ENCODE data around the gene PLXNB2. TPM values are rescaled to one million over a fixed set of nuclear protein-coding genes. Genes with fewer than 3 reads are reported as not detected.

The PLXNB2 gene
- total RNA-seq, 1 experiment from 2014 or later, result 236 TPM

DNA sequence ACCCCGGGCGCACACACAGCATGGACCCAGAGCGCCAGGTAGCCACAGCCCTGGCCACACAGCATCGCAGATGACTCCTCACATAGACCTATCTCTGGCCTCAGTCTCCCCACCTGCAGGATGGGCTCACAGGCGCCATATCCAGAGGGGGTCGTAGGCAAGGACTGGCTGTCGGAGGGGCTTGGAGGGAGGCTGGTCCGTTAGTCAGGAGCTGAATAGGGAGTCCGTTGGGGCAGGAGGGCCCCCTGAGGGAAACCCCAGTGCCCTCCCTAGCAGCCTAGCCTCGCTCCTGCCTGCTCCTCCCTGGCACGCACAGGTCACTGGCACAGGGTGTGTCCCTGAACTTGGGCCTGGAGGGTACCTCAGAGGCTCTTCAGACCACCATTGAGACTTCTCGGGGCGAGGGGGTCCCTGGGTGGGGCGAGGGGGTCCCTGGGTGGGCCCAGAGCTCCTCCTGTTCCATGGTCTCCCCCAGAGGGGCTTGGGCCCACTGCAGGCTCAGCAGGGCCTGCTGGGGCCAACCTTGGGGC, 2.0 kb downstream of the PLXNB2 start:
- ChIA-PET RAD21 (ENCODE audit: low non-redundant PET in 1 of 2, low total read pairs in 2 of 2, uncharacterized antibody in 2 of 2, unreplicated experiment in 2 of 2) (interaction anchor here in 1 of 2 experiments (0.7 to 0.8 kb wide), 2 partner anchors 21 to 22 kb away, joined by 3 read pairs; no protein-coding TSS in a partner anchor), POLR2A (interaction anchor here (1.2 to 1.8 kb wide), 3 partner anchors 12 to 32 kb away, joined by 3 to 5 read pairs (median 4); no protein-coding TSS in a partner anchor), CTCF (interaction anchor here (0.8 to 1.2 kb wide), 2 partner anchors 12 to 37 kb away, joined by 3 read pairs; no protein-coding TSS in a partner anchor)
- peak overlapping the region; percentile 70 to 91 for H3K4me3 ChIP-seq (replicated peaks in 1 of 2; ENCODE audit: low read depth in 1 of 2, low read length in 2 of 2)
- TF ChIP-seq ZFX (IDR thresholded peaks at IDR 0.05), result peak; percentile 26; the same call in 1 of the 2 replicates
- no peak for TF ChIP-seq SIN3A (IDR thresholded peaks at IDR 0.05; ENCODE audit: low read depth)
- ATAC-seq, result peak; percentile 41
- no peaks in the 10 kb centered on the region for H4K20me1 ChIP-seq (ENCODE audit: insufficient read depth)
- H2AFZ ChIP-seq (ENCODE audit: low read depth, low read length, poor library complexity, severe bottlenecking), result no peak overlapping the region
- 0 out of 4 replicates have a peak, but pooled peaks cover 0 to 2% of the 10 kb centered on the region in 2 experiments for H3K36me3 ChIP-seq (ENCODE audit: control insufficient read depth in 1 of 2, insufficient read depth in 2 of 2, low read length in 2 of 2)
- H3K4me1 ChIP-seq (ENCODE audit: control insufficient read depth in 1 of 2, insufficient read depth in 2 of 2, low read length in 2 of 2), result peaks cover 50 to 74% of the 10 kb centered on the region in 2 experiments
- peak overlapping the region; percentile 96 for H3K9ac ChIP-seq (ENCODE audit: low read length)
- peak overlapping the region; percentile 99 for H3K27ac ChIP-seq (ENCODE audit: low read depth, low read length)
- no peak for DNase-seq (ENCODE audit: low read depth, low spot score)
- H3K27me3 ChIP-seq (ENCODE audit: insufficient read depth, low read length), result no peaks in the 10 kb centered on the region
- H3K9me2 ChIP-seq (ENCODE audit: insufficient read depth), result no peaks in the 10 kb centered on the region
- intact Hi-C loops (cut with micrococcal nuclease), result no loop called here
- no TSS peak for BruUV-seq (replicated peaks)
- peak overlapping the region; percentile 98 for H3K4me2 ChIP-seq (ENCODE audit: low read length)
- no peaks in the 10 kb centered on the region for H3K9me3 ChIP-seq (ENCODE audit: control insufficient read depth in 1 of 2, insufficient read depth in 1 of 2, low read depth in 1 of 2, low read length in 2 of 2)
- H3K79me2 ChIP-seq (ENCODE audit: insufficient read depth, low read length), result peaks cover 65% of the 10 kb centered on the region

DNA sequence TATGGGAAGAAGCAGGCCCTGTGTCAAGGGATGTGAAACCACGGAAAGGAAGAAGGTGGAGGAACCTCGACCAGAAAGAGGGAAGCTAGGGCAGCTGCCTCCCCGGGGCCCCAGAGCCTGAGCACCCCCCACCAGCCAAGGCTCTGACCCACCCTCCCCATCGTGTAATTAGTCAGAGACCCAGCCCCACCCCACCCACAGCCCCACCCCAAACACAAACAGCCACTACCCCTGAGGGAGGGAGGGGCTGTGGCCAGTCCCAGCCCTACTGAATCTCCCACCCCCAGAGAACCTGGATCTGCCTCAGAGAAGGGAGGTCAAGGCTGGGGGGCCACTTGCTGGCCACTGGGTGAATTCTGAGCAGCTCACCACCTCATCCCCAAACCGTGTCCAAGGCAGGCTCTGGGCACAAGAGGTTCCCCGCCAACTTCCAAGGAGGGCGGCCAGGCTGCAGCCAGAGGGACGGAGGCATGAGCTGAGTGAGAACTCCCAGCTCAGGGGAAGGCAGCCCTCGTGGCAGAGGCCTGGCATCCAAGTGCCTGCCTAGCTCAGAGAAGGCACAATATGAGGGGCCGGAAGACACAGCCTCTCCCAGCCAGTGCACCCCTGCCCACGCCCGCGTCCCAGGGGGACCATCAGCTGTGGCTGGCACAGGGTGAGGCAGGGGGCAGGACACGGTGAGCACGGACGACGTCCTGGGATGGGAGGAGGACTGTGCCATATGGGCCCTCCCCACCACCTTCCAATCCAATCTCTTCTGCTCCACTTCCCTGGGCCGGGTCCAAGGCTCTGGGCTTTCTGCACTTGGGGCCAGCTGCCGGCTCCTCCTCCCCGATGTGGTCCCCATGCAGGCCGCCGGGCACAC, 2.7 kb downstream of the PLXNB2 start:
- Histone ChIP-seq H2AFZ (ENCODE audit: low read depth, low read length, poor library complexity, severe bottlenecking) (no peak overlapping the region), H3K9me2 (ENCODE audit: insufficient read depth) (no peaks in the 10 kb centered on the region), H3K4me3 (replicated peaks in 1 of 2; ENCODE audit: low read depth in 1 of 2, low read length in 2 of 2) (peak overlapping the region; percentile 70 to 91), H3K4me1 (ENCODE audit: control insufficient read depth in 1 of 2, insufficient read depth in 2 of 2, low read length in 2 of 2) (peaks cover 50 to 81% of the 10 kb centered on the region in 2 experiments), H3K27ac (ENCODE audit: low read depth, low read length) (peak overlapping the region; percentile 99), H3K9me3 (ENCODE audit: control insufficient read depth in 1 of 2, insufficient read depth in 1 of 2, low read depth in 1 of 2, low read length in 2 of 2) (no peaks in the 10 kb centered on the region), H3K79me2 (ENCODE audit: insufficient read depth, low read length) (peaks cover 72% of the 10 kb centered on the region), H3K36me3 (ENCODE audit: control insufficient read depth in 1 of 2, insufficient read depth in 2 of 2, low read length in 2 of 2) (0 out of 4 replicates have a peak, but pooled peaks cover 0 to 2% of the 10 kb centered on the region in 2 experiments), H3K4me2 (ENCODE audit: low read length) (peak overlapping the region; percentile 98), H4K20me1 (ENCODE audit: insufficient read depth) (no peaks in the 10 kb centered on the region), H3K27me3 (ENCODE audit: insufficient read depth, low read length) (no peaks in the 10 kb centered on the region), H3K9ac (ENCODE audit: low read length) (peak overlapping the region; percentile 96)
- DNase-seq (ENCODE audit: low read depth, low spot score) (no peak), ATAC-seq (no peak)
- ChIA-PET CTCF (interaction anchor here (0.8 to 1.2 kb wide), 3 partner anchors 11 to 38 kb away, joined by 3 read pairs; no protein-coding TSS in a partner anchor), RAD21 (ENCODE audit: low non-redundant PET in 1 of 2, low total read pairs in 2 of 2, uncharacterized antibody in 2 of 2, unreplicated experiment in 2 of 2) (interaction anchor here in 1 of 2 experiments (0.7 kb wide), 1 partner anchor 21 kb away, joined by 3 read pairs; no protein-coding TSS in a partner anchor), POLR2A (interaction anchor here (1.2 to 2.3 kb wide), 3 partner anchors 10 to 23 kb away, joined by 4 to 11 read pairs (median 5); no protein-coding TSS in a partner anchor)
- no TSS peak for BruUV-seq (replicated peaks)
- TF ChIP-seq TCF7L2 (IDR thresholded peaks at IDR 0.05; ENCODE audit: borderline replicate concordance, extremely low read depth, insufficient read depth, insufficient read length) (no peak), POLR2AphosphoS5 (IDR thresholded peaks at IDR 0.05; ENCODE audit: low read depth, low read length) (peak; percentile 34)
- intact Hi-C loops (cut with micrococcal nuclease), result no loop called here
